Measurements from ENCODE around the gene TSEN2.

- TF ChIP-seq CTCF (IDR thresholded peaks at IDR 0.05; ENCODE audit: insufficient read depth, low read length, poor library complexity, severe bottlenecking) (no peak), EZH2phosphoT487 (conservative IDR thresholded peaks at IDR 0.05; ENCODE audit: low read length) (no peak)
These were observed 76.4 kb downstream of the TSEN2 start for GRCh38 chr3:12560505-12561190.
